GM12878 (cell line): Measurements from ENCODE around the gene CLCNKA. TPM values are rescaled to one million over a fixed set of nuclear protein-coding genes. Genes with fewer than 3 reads are reported as not detected.
"Not testable (repeated sequence)": the region's sequence is repeated elsewhere in the genome, so short reads cannot be mapped to it uniquely, and the experiment has no call there.

ENCODE experiments used
- ATAC-seq: fragments of 200-7000 bp; cut with Tn5 transposase; 3 replicates; pipeline ENCODE4 v1.9.1; 2020; ENCODE audit warnings: mild to moderate bottlenecking, moderate library complexity
- BruUV-seq: library from RNA; stranded (reverse); fragments of 400-500 nt; replicated peaks from 2 replicates; lab custom pipeline; 2021; lab: Mats Ljungman, UMichigan
- CTCF ChIA-PET: fragments of 300-600 bp; sonication (Branson Sonifier 250); formaldehyde crosslinking; extraction: SDS; loops from one replicate; lab custom pipeline; 2021; ENCODE audit warnings: inconsistent platforms; lab: Yijun Ruan, JAX
- POLR2A ChIA-PET: fragments of 350-600 bp; formaldehyde crosslinking; extraction: SDS; loops from one replicate; lab custom pipeline; 2021; ENCODE audit warnings: inconsistent platforms; lab: Charles Lee
- RAD21 ChIA-PET: fragments of 300-600 bp; sonication (Branson Sonifier 250); formaldehyde crosslinking; loops from one replicate; lab custom pipeline; 2023; ENCODE audit warnings: antibody characterized with exemption; ENCODE audit not compliant: unreplicated experiment; lab: Charles Lee
- SMC1A ChIA-PET: fragments of 300-600 bp; sonication (Branson Sonifier 250); formaldehyde crosslinking; loops from one replicate; lab custom pipeline; 2023; ENCODE audit not compliant: unreplicated experiment, uncharacterized antibody; lab: Charles Lee
- DNase-seq: peaks from one replicate; pipeline ENCODE4 v3.0.0-alpha.2; 2011; ENCODE audit warnings: low read depth, low spot score
- FAIRE-seq: peaks from 3 replicates; lab custom pipeline; 2011; peaks lifted over from hg19 to GRCh38; lab: Jason Lieb, UNC
- H2AFZ ChIP-seq: 2 replicates; pipeline ENCODE4 v1.6.0; 2011; ENCODE audit warnings: low read depth, low read length, control low read depth; ENCODE audit not compliant: control insufficient read depth
- H3K27ac ChIP-seq: 2 replicates; pipeline ENCODE4 v1.5.1; 2011; ENCODE audit warnings: control low read depth; ENCODE audit not compliant: control insufficient read depth, insufficient read depth
- H3K27me3 ChIP-seq, 2 experiments: replicated peaks in 1 of 2; 2 replicates each; pipeline versions ENCODE4 v1.6.0 to v1.6.1; 2011; ENCODE audit warnings: low read length in 1 of 2; ENCODE audit not compliant: control insufficient read depth in 2 of 2, insufficient read depth in 2 of 2
- H3K36me3 ChIP-seq, 2 experiments: 2 replicates each; pipeline ENCODE4 v1.5.1; 2011; ENCODE audit warnings: low read length in 1 of 2; ENCODE audit not compliant: control insufficient read depth in 2 of 2, insufficient read depth in 2 of 2
- H3K4me1 ChIP-seq: 2 replicates; pipeline ENCODE4 v1.6.1; 2011; ENCODE audit warnings: mild to moderate bottlenecking, low read length, moderate library complexity, mixed read lengths; ENCODE audit not compliant: control insufficient read depth, insufficient read depth
- H3K4me2 ChIP-seq: 2 replicates; pipeline ENCODE4 v1.6.0; 2011; ENCODE audit warnings: control low read depth; ENCODE audit not compliant: control insufficient read depth, insufficient read depth
- H3K4me3 ChIP-seq: fragments of 200-600 bp; sonication (generic); 2 replicates; pipeline ENCODE4 v1.5.1; 2016
- H3K79me2 ChIP-seq: 2 replicates; pipeline ENCODE4 v1.6.0; 2011; ENCODE audit warnings: low read length; ENCODE audit not compliant: control insufficient read depth, insufficient read depth
- H3K9ac ChIP-seq: 2 replicates; pipeline ENCODE4 v1.8.0; 2011; ENCODE audit warnings: low read length, control low read depth, mixed read lengths; ENCODE audit not compliant: control insufficient read depth, insufficient read depth
- H3K9me3 ChIP-seq: replicated peaks from 3 replicates; pipeline ENCODE4 v1.5.1; 2011; ENCODE audit warnings: mild to moderate bottlenecking, low read length; ENCODE audit not compliant: control insufficient read depth, insufficient read depth
- H4K20me1 ChIP-seq: 2 replicates; pipeline ENCODE4 v1.6.0; 2011; ENCODE audit not compliant: control insufficient read depth, insufficient read depth
- CUX1 ChIP-seq: IDR thresholded peaks from 2 replicates; pipeline ENCODE4 v1.6.1; 2012; ENCODE audit warnings: improper control_type of control experiment, low read depth, low read length; ENCODE audit not compliant: insufficient replicate concordance
- HDAC2 ChIP-seq: fragments of 200-600 bp; sonication (generic); IDR thresholded peaks from 2 replicates; pipeline ENCODE4 v1.6.1; 2017
- NRF1 ChIP-seq: conservative IDR thresholded peaks from 2 replicates; pipeline ENCODE4 v1.6.1; 2011; ENCODE audit warnings: mild to moderate bottlenecking, low read depth, low read length, improper control_type of control experiment
- TARDBP ChIP-seq: IDR thresholded peaks from 2 replicates; pipeline ENCODE4 v1.6.1; 2016; ENCODE audit warnings: borderline replicate concordance
- TBL1XR1 ChIP-seq: IDR thresholded peaks from 2 replicates; pipeline ENCODE4 v1.6.1; 2012; ENCODE audit warnings: low read depth, low read length, improper control_type of control experiment
- YBX1 ChIP-seq: fragments of 450-650 bp; IDR thresholded peaks from 2 replicates; pipeline ENCODE4 v1.6.1; 2016; ENCODE audit warnings: antibody characterized with exemption
- ZNF24 ChIP-seq: fragments of 450-650 bp; IDR thresholded peaks from 2 replicates; pipeline ENCODE4 v1.6.1; 2017; ENCODE audit warnings: antibody characterized with exemption, mild to moderate bottlenecking
- WGBS: methylation state at CpG from one replicate; pipeline ENCODE4 v1.1.6; 2016; ENCODE audit warnings: low lambda C conversion rate; ENCODE audit not compliant: insufficient replicate concordance, insufficient coverage; ENCODE audit errors: missing lambda C conversion rate; 5-methylcytosine and 5-hydroxymethylcytosine counted together
- in situ Hi-C: fragments of 300-500 bp; cut with MboI; formaldehyde crosslinking; loops from 9 replicates; pipeline ENCODE4 v1.14.3; 2018; ENCODE audit warnings: mixed read lengths
- intact Hi-C: fragments of 100-400 bp; cut with micrococcal nuclease; formaldehyde crosslinking; loops from one replicate; pipeline ENCODE4 v1.14.2; 2022; ENCODE audit not compliant: unreplicated experiment
- polyA plus RNA-seq, 11 experiments: library from polyadenylated mRNA; depleted of rRNA in 4 of 11; unstranded in 6 of 11; stranded (reverse) in 5 of 11; fragments of >200 nt; fragmentation: Nextera tagmentation in 4 of 11; fragmentation: Illumina TruSeq in 1 of 11; extraction: Ambion mirVana in 4 of 11; extraction: Trizol in 1 of 11; gene quantifications; 1 replicate in 1 of 11; 2 replicates in 10 of 11; pipeline versions ENCODE4 v1.2.1 to v1.2.3, GENCODE V29; 2011 to 2016; ENCODE audit warnings: inconsistent platforms in 2 of 11, missing spikeins in 2 of 11, low read depth in 1 of 11
- total RNA-seq, 4 experiments: library from RNA; depleted of rRNA in 3 of 4; stranded (reverse); fragments of >200 nt in 3 of 4; fragmentation: Illumina TruSeq in 1 of 4; extraction: Trizol in 1 of 4; gene quantifications; 2 replicates each; pipeline versions ENCODE4 v1.2.1 to v1.2.3, GENCODE V29; 2013 to 2021

Gene CLCNKA
- total and polyA plus RNA-seq, 10 of the 15 experiments (the other 5 are each of a cell fraction or from before 2014, with no cell fraction given): 0.02 to 0.15 (median 0.08) TPM; not detected in 6

- POLR2A ChIA-PET: interaction anchor here (0.6 to 1.3 kb wide), 2 partner anchors 9 to 333 kb away, joined by 3 read pairs; no protein-coding TSS in a partner anchor
- H4K20me1 ChIP-seq: no peaks in the 10 kb centered on the region
- SMC1A ChIA-PET: no interaction called here
- peak; percentile 28; the same call in 1 of the 3 replicates for ATAC-seq
- H3K27me3 ChIP-seq: peaks cover 0 to 2% of the 10 kb centered on the region in 2 experiments; a peak in 2 of 4 replicates
- H3K79me2 ChIP-seq: no peaks in the 10 kb centered on the region
- H3K4me1 ChIP-seq: no peaks in the 10 kb centered on the region
- RAD21 ChIA-PET: interaction anchor here (1.3 kb wide), 1 partner anchor 9 kb away, joined by 4 read pairs; no protein-coding TSS in a partner anchor
- no peak for DNase-seq
- WGBS: 0% methylated on average over 7 of the region's 7 CpGs
- TF ChIP-seq YBX1 (no peak), NRF1 (no peak), HDAC2 (no peak), ZNF24 (no peak), TBL1XR1 (no peak), CUX1 (no peak), TARDBP (no peak)
- FAIRE-seq: no peak
- CTCF ChIA-PET: interaction anchor here (1.3 kb wide), 1 partner anchor 13 kb away, joined by 5 read pairs; no protein-coding TSS in a partner anchor
- BruUV-seq: no TSS peak
- in situ Hi-C loops: no loop called here
- no peak overlapping the region for H3K27ac ChIP-seq
- no peak overlapping the region for H3K4me3 ChIP-seq
- intact Hi-C loops: no loop called here
- H2AFZ ChIP-seq: no peak overlapping the region
- no peak overlapping the region for H3K9ac ChIP-seq
- H3K9me3 ChIP-seq: no peaks in the 10 kb centered on the region
- no peak overlapping the region for H3K4me2 ChIP-seq
- H3K36me3 ChIP-seq: no peaks in the 10 kb centered on the region
These were observed 1.3 kb downstream of the CLCNKA start for GRCh38 chr1:16023050-16023653.

DNA sequence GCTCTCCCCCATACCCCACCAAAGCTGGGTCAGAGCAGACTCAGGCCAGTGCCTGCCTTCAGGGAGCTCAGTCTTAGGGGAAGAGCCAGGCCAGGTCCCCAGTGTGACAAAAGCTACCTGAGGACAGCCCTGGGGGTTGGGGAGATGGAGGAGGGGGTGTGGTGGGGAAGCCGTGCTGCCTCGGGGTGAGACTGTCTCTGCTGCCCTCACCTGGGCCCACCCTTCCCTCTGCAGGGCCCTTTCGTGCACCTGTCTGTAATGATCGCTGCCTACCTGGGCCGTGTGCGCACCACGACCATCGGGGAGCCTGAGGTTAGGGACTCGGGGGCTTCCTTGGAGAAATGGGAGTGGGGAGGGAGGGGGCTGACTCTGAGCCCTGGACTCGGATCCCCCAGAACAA lies 4.5 kb downstream of the CLCNKA start:
- H3K36me3 ChIP-seq, H3K4me1 ChIP-seq, H3K4me3 ChIP-seq, H2AFZ ChIP-seq, in situ Hi-C loops, H3K27ac ChIP-seq, FAIRE-seq, BruUV-seq, SMC1A ChIA-PET, H3K4me2 ChIP-seq, H3K9me3 ChIP-seq, H3K27me3 ChIP-seq, H3K79me2 ChIP-seq, ATAC-seq, H3K9ac ChIP-seq, intact Hi-C loops, H4K20me1 ChIP-seq, DNase-seq: not testable (repeated sequence)
- ChIA-PET RAD21 (interaction anchor here (1.4 kb wide), 1 partner anchor 12 kb away, joined by 3 read pairs; no protein-coding TSS in a partner anchor), CTCF (interaction anchor here (2.2 kb wide), 1 partner anchor 16 kb away, joined by 9 read pairs; no protein-coding TSS in a partner anchor), POLR2A (interaction anchor here (0.7 kb wide), 1 partner anchor 231 kb away, joined by 6 read pairs; no protein-coding TSS in a partner anchor)
- 50% methylated on average over 8 of the region's 10 CpGs for WGBS
